ENCODE results near the gene NUDCD2.
"Not testable (repeated sequence)": the region's sequence is repeated elsewhere in the genome, so short reads cannot be mapped to it uniquely, and the experiment has no call there.

The NUDCD2 gene

DNA sequence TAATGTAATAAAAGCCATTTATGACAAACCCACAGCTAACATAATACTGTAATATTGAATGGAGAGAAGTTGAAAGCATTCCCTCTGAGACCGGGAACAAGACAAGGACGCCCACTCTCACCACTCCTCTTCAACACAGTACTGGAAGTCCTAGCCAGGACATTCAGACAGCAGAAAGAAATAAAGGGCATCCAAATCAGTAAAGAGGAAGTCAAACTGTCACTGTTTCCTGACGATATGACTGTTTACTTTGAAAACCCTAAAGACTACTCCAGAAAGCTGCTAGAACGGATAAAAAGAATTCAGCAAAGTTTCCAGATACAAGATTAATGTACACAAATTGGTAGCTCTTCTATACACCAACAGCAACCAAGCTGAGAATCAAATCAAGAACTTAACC is 33.8 kb downstream of the NUDCD2 start:
- not testable (repeated sequence) for DNase-seq (ENCODE audit: low read depth in 2 of 2)

DNA sequence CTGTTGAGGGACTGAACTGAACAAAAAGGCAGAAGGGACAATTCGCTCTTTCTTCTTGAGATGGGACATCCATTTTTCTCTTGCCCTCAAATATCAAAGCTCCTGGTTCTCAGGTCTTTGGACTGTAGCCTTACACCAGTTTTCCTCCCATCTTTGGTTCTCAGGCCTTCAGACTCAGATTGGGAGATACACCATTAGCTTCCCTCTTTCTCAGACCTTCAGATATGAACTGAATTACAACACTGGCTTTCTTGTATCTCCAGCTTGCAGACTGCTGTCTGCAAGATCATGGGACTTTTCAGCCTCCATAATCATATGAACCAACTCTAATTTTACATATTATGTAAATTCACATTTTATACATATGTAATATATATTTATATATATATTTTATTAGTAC is 35.1 kb downstream of the NUDCD2 start:
- DNase-seq (ENCODE audit: low read depth in 2 of 2): no peak

DNA sequence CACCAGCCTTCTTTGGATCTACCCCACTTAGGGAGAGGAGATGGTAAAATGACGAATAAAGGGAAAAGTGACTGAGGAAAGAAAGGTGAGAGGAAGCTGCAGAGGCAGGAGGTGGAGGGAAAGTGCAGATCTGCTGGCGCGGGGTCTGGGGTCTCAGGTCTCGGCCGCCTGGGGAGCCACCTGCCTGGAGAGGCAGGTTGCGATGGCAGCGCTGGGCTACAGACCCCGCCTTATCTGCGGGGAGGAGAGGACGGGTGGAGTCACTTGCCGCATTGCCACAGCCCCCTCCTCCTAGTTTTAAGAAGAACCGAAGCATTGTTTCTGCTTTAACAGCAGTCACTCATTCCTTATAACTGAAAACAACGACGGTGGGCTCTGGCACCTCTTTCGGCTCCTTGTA is 44.2 kb downstream of the NUDCD2 start:
- DNase-seq (ENCODE audit: low read depth in 2 of 2): not testable (repeated sequence)

DNA sequence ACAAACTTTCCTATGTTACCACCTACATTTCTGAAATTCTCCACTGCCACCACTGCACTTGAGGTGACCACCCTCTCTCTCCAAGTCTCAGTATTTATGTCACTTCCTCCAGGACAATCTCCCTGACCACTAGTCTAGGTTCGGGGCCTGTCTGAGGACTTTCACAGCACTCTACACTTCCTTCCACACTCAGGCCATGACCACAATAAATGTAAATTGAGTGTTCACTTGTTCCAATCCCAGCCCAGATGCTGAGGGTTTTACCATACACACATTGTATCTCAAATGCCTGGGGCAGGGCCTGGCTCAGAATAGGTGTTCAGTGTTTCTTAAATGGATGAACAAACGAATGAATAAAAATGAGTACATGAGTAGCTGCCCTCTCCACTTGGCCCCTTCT is 49.4 kb downstream of the NUDCD2 start:
- no peak for DNase-seq (ENCODE audit: low read depth in 2 of 2)

DNA sequence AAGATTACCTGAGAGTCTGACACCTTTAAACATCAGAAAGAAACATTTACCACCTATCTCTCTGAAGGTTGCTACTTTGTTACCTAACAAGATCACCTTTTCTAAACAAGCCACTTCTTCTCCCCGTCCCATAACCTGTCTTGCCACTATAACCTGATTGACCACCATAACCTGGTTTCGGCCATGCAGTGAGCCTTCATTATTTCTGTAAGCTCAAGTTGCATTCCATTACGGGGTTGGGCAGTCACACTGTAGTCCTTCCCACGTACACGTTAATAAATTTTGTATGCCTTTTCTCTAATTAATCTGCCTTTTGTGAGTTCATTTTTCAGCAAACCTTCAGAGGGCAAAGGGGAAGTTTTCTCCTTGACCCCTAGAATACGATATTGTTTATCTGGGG is 50.5 kb downstream of the NUDCD2 start:
- no peak for DNase-seq (ENCODE audit: low read depth in 2 of 2)

DNA sequence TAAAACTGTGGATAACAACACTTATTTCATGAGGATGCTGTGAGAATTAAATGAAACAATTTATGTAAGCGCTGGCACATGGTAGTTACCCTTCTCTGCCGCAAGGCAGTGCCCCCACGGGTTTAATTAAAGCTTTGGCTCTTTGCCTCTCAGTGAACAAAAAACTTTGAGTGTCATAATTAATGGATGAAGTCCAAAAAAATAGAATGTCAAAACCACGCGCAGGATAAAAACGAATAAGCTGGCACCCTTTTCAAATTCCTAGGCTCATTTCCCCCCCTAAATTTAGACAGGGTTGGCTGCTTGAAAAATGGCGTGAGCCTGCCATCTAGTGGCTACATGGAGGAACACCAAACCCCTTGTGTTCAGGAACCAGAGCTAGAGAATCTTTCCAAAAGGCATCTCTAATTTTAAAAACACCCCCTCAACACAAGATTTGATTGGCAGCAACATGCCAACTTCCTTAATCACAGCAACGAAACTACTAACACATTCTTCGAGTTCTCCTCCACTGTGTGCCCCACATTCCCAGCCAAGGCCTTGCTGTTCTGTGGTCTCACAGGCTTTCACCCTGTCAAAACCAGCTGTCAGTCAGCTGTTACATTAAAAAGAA is 51.5 kb downstream of the NUDCD2 start:
- DNase-seq (ENCODE audit: low read depth in 2 of 2): peak; percentile 24 to 41

DNA sequence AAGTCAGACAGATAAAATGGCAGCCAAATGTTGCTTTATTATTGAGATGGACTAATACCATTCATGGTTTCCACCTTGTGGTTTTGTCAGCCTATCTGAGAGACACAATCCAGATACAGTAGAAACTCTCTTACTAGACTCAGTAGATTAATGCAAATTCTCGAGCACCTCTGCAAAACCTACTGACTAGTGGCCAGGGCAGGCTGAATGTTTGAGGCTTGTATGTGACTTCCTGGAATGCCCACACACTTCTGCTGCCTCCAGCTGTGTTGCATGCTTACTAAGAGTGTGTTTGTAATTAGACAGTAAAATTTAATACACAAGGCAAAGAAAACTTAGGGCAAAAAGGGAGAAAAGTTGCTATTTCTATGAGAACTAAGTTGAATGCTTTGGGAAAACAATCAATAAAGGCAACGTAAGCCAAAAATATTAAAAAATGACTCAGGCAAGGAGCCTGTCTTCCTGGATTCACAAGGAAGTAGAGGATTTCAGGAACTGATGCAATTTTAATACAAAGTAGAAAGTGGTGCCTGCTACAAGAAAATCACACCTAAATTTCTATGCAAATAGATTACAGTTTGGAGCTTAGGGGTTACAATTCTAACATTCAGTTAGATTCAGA is 52.8 kb downstream of the NUDCD2 start:
- no peak for DNase-seq (ENCODE audit: low read depth in 2 of 2)

DNA sequence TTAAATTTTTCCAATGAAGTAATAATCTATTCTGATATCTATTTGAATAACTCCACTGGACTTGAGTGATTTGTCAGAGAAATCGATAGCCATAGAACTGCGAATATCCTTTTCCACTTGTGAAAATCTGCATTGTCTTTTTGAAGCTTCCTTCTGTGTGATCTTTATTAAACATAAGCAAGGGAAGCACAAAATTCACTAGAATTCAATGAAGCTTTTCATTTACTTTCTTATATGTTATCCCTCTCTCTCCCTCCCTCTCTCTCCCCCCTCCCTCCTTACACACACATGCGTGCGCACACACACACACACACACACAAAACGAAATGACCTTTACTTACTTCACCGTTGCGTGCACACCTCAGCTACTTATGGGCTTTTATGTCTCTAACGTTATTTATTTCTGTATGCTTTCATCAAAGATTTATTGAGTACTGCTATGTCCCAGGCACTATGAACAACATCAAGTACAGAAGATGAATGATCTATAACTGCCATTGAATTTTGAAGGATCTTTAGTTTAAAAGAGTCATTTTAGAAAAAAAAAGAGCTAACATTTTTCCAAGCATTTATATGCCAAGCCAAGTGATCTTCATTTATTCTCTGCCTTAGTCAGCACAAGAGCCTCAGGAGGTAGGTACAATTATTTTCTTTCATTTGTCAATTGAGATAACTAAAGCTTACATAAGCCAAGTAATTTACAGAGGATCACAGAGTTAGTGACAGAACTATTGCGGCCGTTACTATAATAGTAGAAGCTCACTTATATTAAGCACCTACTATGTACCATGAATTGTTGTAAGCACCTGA is 55.3 kb downstream of the NUDCD2 start:
- DNase-seq (ENCODE audit: low read depth in 2 of 2): no peak

DNA sequence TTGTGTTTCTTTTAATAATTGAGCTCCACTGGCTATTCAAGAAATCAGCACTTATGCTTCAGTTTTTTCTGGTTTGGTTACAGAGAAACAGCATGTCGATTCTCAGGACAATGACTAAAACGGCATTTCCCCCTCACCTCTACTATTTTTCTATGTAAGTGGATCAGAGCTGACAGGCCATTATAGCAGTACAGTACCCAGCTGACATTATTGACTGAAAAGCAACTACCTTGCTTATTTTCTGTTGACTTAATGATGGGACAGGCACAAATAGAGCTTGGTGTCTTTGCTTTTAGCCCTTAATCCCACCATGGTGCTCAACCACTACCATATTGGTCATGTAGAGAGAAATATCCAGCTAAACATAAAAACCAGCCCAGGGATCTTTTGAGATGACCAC is 57.9 kb downstream of the NUDCD2 start:
- no peak for DNase-seq (ENCODE audit: low read depth in 2 of 2)

DNA sequence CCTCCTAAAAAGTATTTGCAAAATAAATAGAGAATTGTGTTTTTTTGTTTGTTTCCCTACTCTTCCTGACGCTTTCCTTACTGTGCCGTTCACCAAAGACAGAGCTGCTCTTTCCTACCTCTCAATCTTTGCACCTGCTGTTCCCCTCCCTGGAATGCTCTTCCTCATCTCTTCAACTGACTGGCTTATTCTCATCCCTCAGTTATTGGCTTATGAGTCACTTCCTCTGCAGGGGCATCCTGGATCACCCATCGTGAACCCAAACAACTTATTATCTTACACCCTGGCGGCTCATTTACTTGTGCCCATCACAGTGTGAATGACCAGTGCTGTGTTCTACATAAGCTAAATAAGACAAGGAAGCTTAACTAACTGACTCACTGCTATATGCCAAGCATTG is 58.6 kb downstream of the NUDCD2 start:
- DNase-seq (ENCODE audit: low read depth in 2 of 2): no peak

DNA sequence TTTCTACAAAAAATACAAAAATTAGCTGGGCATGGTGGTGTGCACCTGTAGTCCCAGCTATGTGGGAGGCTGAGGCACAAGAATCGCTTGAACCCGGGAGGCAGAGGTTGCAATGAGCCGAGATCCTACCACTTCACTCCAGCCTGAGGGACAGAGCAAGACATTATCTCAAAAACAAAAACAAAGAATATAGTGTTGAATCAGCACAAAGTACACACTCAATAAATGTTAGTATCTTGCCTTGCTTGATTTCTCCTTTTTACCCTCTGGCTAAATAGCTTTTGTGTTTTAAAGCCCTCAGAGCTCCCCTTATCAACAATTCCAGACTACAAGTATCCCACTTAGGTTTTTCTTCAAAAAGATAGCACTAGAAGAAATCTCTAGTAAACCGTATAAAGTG is 60.0 kb downstream of the NUDCD2 start:
- DNase-seq (ENCODE audit: low read depth in 2 of 2): no peak

DNA sequence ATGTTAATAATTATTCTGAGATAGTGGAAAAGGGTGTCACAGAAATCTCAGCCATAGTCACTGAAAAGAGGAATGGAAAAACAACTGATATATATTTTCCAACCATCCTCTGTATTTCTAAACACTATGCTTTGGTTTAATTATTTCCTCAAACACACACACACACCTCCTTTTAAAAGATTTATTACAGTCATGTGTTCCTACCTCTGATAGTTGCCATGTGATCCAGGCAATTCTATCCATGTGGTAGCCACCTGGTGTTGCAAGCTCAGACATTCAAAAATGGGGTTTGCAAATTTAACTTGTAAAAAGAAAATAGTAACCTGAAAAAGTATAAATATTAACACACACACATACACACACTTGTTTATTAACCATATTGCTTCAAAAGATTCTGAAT is 62.5 kb downstream of the NUDCD2 start:
- DNase-seq (ENCODE audit: low read depth in 2 of 2): no peak

DNA sequence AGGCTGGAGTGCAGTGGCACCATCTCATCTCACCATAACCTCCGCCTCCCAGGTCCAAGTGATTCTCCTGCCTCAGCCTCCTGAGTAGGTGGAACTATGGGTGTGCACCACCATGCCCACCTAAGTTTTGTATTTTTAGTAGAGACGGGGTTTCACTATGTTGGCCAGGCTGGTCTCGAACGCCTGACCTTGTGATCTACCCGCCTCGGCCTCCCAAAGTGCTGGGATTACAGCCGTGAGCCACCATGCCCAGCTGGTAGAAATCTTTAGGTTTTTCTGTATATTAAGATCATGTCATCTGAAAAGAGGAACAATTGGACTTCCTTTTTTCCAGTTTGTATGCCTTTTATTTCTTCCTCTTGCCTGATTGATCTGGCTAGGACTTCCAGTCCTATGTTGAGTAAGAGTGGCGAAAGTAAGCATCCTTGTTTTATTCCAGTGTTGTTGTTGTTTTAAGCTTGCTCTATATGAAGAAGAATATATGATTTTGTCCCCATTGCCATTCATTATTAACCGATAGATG is 63.0 kb downstream of the NUDCD2 start:
- DNase-seq (ENCODE audit: low read depth in 2 of 2): not testable (repeated sequence)

Data from fibroblast of skin of left biceps (primary cell).